H1 (cell line): ENCODE results near the gene SKAP2. TPM values are rescaled to one million over a fixed set of nuclear protein-coding genes. Genes with fewer than 3 reads are reported as not detected.

Experiments
- CTCF ChIA-PET: fragments of 300-600 bp; sonication (Branson Sonifier 250); formaldehyde crosslinking; loops from one replicate; lab custom pipeline; 2021; ENCODE audit not compliant: partially characterized antibody; lab: Charles Lee
- POLR2A ChIA-PET: fragments of 300-600 bp; sonication (Branson Sonifier 250); formaldehyde crosslinking; loops from one replicate; lab custom pipeline; 2021; ENCODE audit warnings: inconsistent platforms; ENCODE audit not compliant: partially characterized antibody; lab: Charles Lee
- DNase-seq, 2 experiments: peaks; one replicate each; pipeline versions ENCODE4 v3.0.0 to v3.0.0-alpha.2; 2010 to 2022; ENCODE audit warnings: low spot score in 2 of 2, low read depth in 1 of 2, mixed read lengths in 1 of 2
- FAIRE-seq: peaks from 2 replicates; lab custom pipeline; 2011; peaks lifted over from hg19 to GRCh38; lab: Jason Lieb, UNC
- H2AFZ ChIP-seq: 2 replicates; pipeline ENCODE4 v1.8.1; 2012; ENCODE audit warnings: low read length, inconsistent platforms
- H2AK5ac ChIP-seq: 2 replicates; pipeline ENCODE4 v1.6.1; 2013; ENCODE audit warnings: low read depth, low read length
- H2BK120ac ChIP-seq: replicated peaks from 2 replicates; pipeline ENCODE3; 2013; ENCODE audit warnings: low read depth, low read length, inconsistent platforms
- H2BK12ac ChIP-seq: 2 replicates; pipeline ENCODE4 v1.6.1; 2013; ENCODE audit warnings: low read depth, low read length
- H2BK15ac ChIP-seq: 2 replicates; pipeline ENCODE4 v1.6.1; 2013; ENCODE audit warnings: low read length
- H2BK20ac ChIP-seq: 2 replicates; pipeline ENCODE4 v1.6.1; 2013; ENCODE audit warnings: low read length
- H2BK5ac ChIP-seq: 2 replicates; pipeline ENCODE4 v1.6.1; 2013; ENCODE audit warnings: low read depth, low read length
- H3K14ac ChIP-seq: 2 replicates; pipeline ENCODE4 v1.6.1; 2013; ENCODE audit warnings: inconsistent platforms; ENCODE audit not compliant: insufficient read length
- H3K18ac ChIP-seq: 2 replicates; pipeline ENCODE4 v1.6.1; 2013; ENCODE audit warnings: low read length; ENCODE audit errors: extremely low read depth
- H3K23ac ChIP-seq: 2 replicates; pipeline ENCODE4 v1.6.1; 2013; ENCODE audit warnings: inconsistent platforms; ENCODE audit not compliant: insufficient read length
- H3K23me2 ChIP-seq: 2 replicates; pipeline ENCODE4 v1.6.1; 2013; ENCODE audit warnings: low read depth, low read length
- H3K27ac ChIP-seq: 2 replicates; pipeline ENCODE4 v1.6.1; 2011; ENCODE audit warnings: low read depth, low read length, inconsistent platforms
- H3K27me3 ChIP-seq, 4 experiments: replicated peaks in 1 of 4; 1 replicate in 1 of 4; 2 replicates in 3 of 4; pipeline versions ENCODE4 v1.6.1 to v1.8.1; 2011 to 2013; ENCODE audit warnings: low read length in 3 of 4, mild to moderate bottlenecking in 3 of 4, inconsistent platforms in 2 of 4, mixed read lengths in 2 of 4, moderate library complexity in 1 of 4; ENCODE audit not compliant: control insufficient read depth in 3 of 4, insufficient read depth in 3 of 4; ENCODE audit errors: extremely low read depth in 1 of 4
- H3K36me3 ChIP-seq, 4 experiments: 2 replicates each; pipeline versions ENCODE4 v1.6.1 to v1.8.1; 2011 to 2013; ENCODE audit warnings: mild to moderate bottlenecking in 4 of 4, low read length in 3 of 4, moderate library complexity in 2 of 4, control low read depth in 1 of 4, inconsistent platforms in 1 of 4; ENCODE audit not compliant: insufficient read depth in 4 of 4, control insufficient read depth in 2 of 4
- H3K4ac ChIP-seq: replicated peaks from 2 replicates; pipeline ENCODE3; 2013; ENCODE audit warnings: low read length, low read depth, mixed read lengths, inconsistent platforms; ENCODE audit not compliant: insufficient read length
- H3K4me1 ChIP-seq, 4 experiments: replicated peaks in 1 of 4; 1 replicate in 1 of 4; 2 replicates in 3 of 4; pipeline versions ENCODE4 v1.6.1 to v1.8.1; 2011 to 2013; ENCODE audit warnings: low read length in 3 of 4, inconsistent platforms in 2 of 4, mixed read lengths in 1 of 4; ENCODE audit not compliant: insufficient read depth in 4 of 4, control insufficient read depth in 3 of 4
- H3K4me2 ChIP-seq, 2 experiments: 2 replicates each; pipeline versions ENCODE4 v1.6.1 to v1.8.1; 2011 to 2013; ENCODE audit warnings: low read depth in 2 of 2, low read length in 2 of 2, control low read depth in 1 of 2, inconsistent platforms in 1 of 2, mild to moderate bottlenecking in 1 of 2; ENCODE audit not compliant: insufficient read depth in 1 of 2
- H3K4me3 ChIP-seq, 4 experiments: fragments of 200-600, 300-600 bp in 1 of 4; sonication (generic), shearing (Covaris generic), sonication (Bioruptor Twin) in 1 of 4; 2 replicates each; pipeline versions ENCODE4 v1.5.1 to v1.8.1; 2011 to 2016; ENCODE audit warnings: low read length in 4 of 4, low read depth in 3 of 4, control low read depth in 2 of 4, inconsistent platforms in 2 of 4, mild to moderate bottlenecking in 2 of 4, mixed read lengths in 1 of 4, moderate library complexity in 1 of 4; ENCODE audit not compliant: insufficient read depth in 2 of 4; ENCODE audit errors: extremely low read depth in 1 of 4
- H3K56ac ChIP-seq: replicated peaks from 2 replicates; pipeline ENCODE3; 2013; ENCODE audit warnings: low read depth, mild to moderate bottlenecking, mixed read lengths, low read length, inconsistent platforms; ENCODE audit not compliant: insufficient read length
- H3K79me1 ChIP-seq: 2 replicates; pipeline ENCODE4 v1.6.1; 2013; ENCODE audit warnings: low read depth, low read length, control low read depth
- H3K79me2 ChIP-seq, 2 experiments: 2 replicates each; pipeline versions ENCODE4 v1.6.1 to v1.8.1; 2012 to 2013; ENCODE audit warnings: low read length in 2 of 2, mild to moderate bottlenecking in 2 of 2, inconsistent platforms in 1 of 2; ENCODE audit not compliant: insufficient read depth in 2 of 2, control insufficient read depth in 1 of 2
- H3K9ac ChIP-seq, 4 experiments: replicated peaks in 1 of 4; 1 replicate in 1 of 4; 2 replicates in 3 of 4; pipeline versions ENCODE4 v1.6.1 to v1.8.1; 2011 to 2013; ENCODE audit warnings: low read depth in 3 of 4, low read length in 3 of 4, control low read depth in 2 of 4, mild to moderate bottlenecking in 2 of 4, moderate library complexity in 2 of 4, inconsistent platforms in 1 of 4; ENCODE audit errors: extremely low read depth in 1 of 4
- H3K9me3 ChIP-seq, 2 experiments: 2 replicates each; pipeline versions ENCODE4 v1.6.1 to v1.8.1; 2012 to 2013; ENCODE audit warnings: mild to moderate bottlenecking in 2 of 2, moderate library complexity in 2 of 2, control low read depth in 1 of 2, inconsistent platforms in 1 of 2, low read depth in 1 of 2, low read length in 1 of 2, mixed read lengths in 1 of 2; ENCODE audit not compliant: insufficient read depth in 2 of 2
- H4K20me1 ChIP-seq, 2 experiments: replicated peaks in 1 of 2; 2 replicates each; pipeline versions ENCODE3 to v1.8.1; 2011 to 2013; ENCODE audit warnings: inconsistent platforms in 2 of 2, low read length in 2 of 2, mild to moderate bottlenecking in 1 of 2; ENCODE audit not compliant: insufficient read depth in 2 of 2, control insufficient read depth in 1 of 2
- H4K5ac ChIP-seq: 2 replicates; pipeline ENCODE4 v1.6.1; 2013; ENCODE audit warnings: low read length, low read depth, mixed read lengths, inconsistent platforms; ENCODE audit not compliant: insufficient read length
- H4K8ac ChIP-seq: 2 replicates; pipeline ENCODE4 v1.8.0; 2013; ENCODE audit warnings: mild to moderate bottlenecking, moderate library complexity, low read length, inconsistent platforms; ENCODE audit not compliant: insufficient read depth; ENCODE audit errors: extremely low read depth
- H4K91ac ChIP-seq: replicated peaks from 2 replicates; pipeline ENCODE3; 2013; ENCODE audit warnings: low read length, mixed read lengths, inconsistent platforms; ENCODE audit not compliant: insufficient read length
- CBX8 ChIP-seq: fragments of 300-800, 300-1000 bp; sonication (generic); IDR thresholded peaks from 2 replicates; pipeline ENCODE4 v1.7.1; 2016; ENCODE audit warnings: low read depth, low read length, borderline replicate concordance
- FOSL1 ChIP-seq: IDR thresholded peaks from 2 replicates; pipeline ENCODE4 v1.6.1; 2011; ENCODE audit warnings: mild to moderate bottlenecking, low read depth, low read length, moderate library complexity; ENCODE audit not compliant: insufficient read depth
- HDAC6 ChIP-seq: IDR thresholded peaks from one replicate; pipeline ENCODE4 v1.7.1; 2012; ENCODE audit warnings: low read depth, mild to moderate bottlenecking, inconsistent platforms, low read length, moderate library complexity
- KDM4A ChIP-seq: IDR thresholded peaks from one replicate; pipeline ENCODE4 v1.7.1; 2012; ENCODE audit warnings: low read depth, mild to moderate bottlenecking, moderate library complexity, low read length, inconsistent platforms; ENCODE audit not compliant: severe bottlenecking
- MAFK ChIP-seq: IDR thresholded peaks from 2 replicates; pipeline ENCODE4 v1.6.1; 2012; ENCODE audit warnings: low read depth, mild to moderate bottlenecking, improper control_type of control experiment, low read length
- POLR2AphosphoS5 ChIP-seq: IDR thresholded peaks from 2 replicates; pipeline ENCODE4 v1.6.1; 2011; ENCODE audit warnings: low read depth, low read length
- RNF2 ChIP-seq: fragments of 200-900, 300-1000 bp; sonication (generic); IDR thresholded peaks from 2 replicates; pipeline ENCODE4 v1.7.1; 2016; ENCODE audit warnings: borderline replicate concordance, low read depth, mild to moderate bottlenecking, antibody characterized with exemption, low read length; ENCODE audit not compliant: poor library complexity, severe bottlenecking; ENCODE audit errors: missing control alignments
- RXRA ChIP-seq: IDR thresholded peaks from 2 replicates; pipeline ENCODE4 v1.6.1; 2011; ENCODE audit warnings: low read depth, mild to moderate bottlenecking, low read length, moderate library complexity; ENCODE audit not compliant: insufficient read depth
- SIN3A ChIP-seq, 2 experiments: IDR thresholded peaks in 1 of 2; conservative IDR thresholded peaks in 1 of 2; 2 replicates each; pipeline ENCODE4 v1.6.1; 2011 to 2012; ENCODE audit warnings: low read length in 2 of 2, improper control_type of control experiment in 1 of 2, low read depth in 1 of 2, mild to moderate bottlenecking in 1 of 2
- SIRT6 ChIP-seq: IDR thresholded peaks from one replicate; pipeline ENCODE4 v1.7.1; 2012; ENCODE audit warnings: low read length, inconsistent platforms
- SRF ChIP-seq: IDR thresholded peaks from 2 replicates; pipeline ENCODE4 v1.6.1; 2011; ENCODE audit warnings: mild to moderate bottlenecking, low read depth, low read length, moderate library complexity
- TAF7 ChIP-seq: optimal IDR thresholded peaks from 2 replicates; pipeline ENCODE3; 2011; ENCODE audit warnings: low read depth, mild to moderate bottlenecking, inconsistent platforms, low read length, moderate library complexity, borderline replicate concordance
- TEAD4 ChIP-seq: IDR thresholded peaks from 2 replicates; pipeline ENCODE4 v1.6.1; 2012; ENCODE audit warnings: low read depth, low read length, inconsistent platforms, mixed read lengths
- WGBS, 2 experiments: shearing (Covaris generic) in 1 of 2; methylation state at CpG; one replicate each; pipeline versions ENCODE4 v1.1.6 to v1.1.7; 2013 to 2015; ENCODE audit warnings: low lambda C conversion rate in 2 of 2, mixed read lengths in 2 of 2, inconsistent platforms in 1 of 2, low coverage in 1 of 2, missing lambda C conversion rate in 1 of 2; ENCODE audit not compliant: insufficient replicate concordance in 2 of 2, insufficient coverage in 1 of 2, insufficient read length in 1 of 2; ENCODE audit errors: extremely low coverage in 1 of 2, missing lambda C conversion rate in 1 of 2; 5-methylcytosine and 5-hydroxymethylcytosine counted together
- polyA plus RNA-seq, 7 experiments: library from polyadenylated mRNA; depleted of rRNA in 3 of 7; stranded (reverse) in 5 of 7; unstranded in 2 of 7; fragments of >200 nt in 5 of 7; fragments of 200-250 nt in 2 of 7; gene quantifications; 1 replicate in 5 of 7; 2 replicates in 1 of 7; 4 replicates in 1 of 7; pipeline versions ENCODE4 v1.2.1 to v1.2.3, GENCODE V29; 2011 to 2013; ENCODE audit warnings: missing spikeins in 2 of 7, mixed read lengths in 2 of 7
- total RNA-seq: library from RNA; stranded (reverse); fragmentation: NEBNext Ultra II Directional; extraction: Animal tissue kit (Norgen Biotek cat#: 25700); gene quantifications from 2 replicates; pipeline ENCODE4 v1.2.1, GENCODE V29; 2021

Gene SKAP2
- total and polyA plus RNA-seq, 2 of the 8 experiments (the other 6 are each of a cell fraction or from before 2014, with no cell fraction given) = 0.53 to 5.1 TPM

DNA sequence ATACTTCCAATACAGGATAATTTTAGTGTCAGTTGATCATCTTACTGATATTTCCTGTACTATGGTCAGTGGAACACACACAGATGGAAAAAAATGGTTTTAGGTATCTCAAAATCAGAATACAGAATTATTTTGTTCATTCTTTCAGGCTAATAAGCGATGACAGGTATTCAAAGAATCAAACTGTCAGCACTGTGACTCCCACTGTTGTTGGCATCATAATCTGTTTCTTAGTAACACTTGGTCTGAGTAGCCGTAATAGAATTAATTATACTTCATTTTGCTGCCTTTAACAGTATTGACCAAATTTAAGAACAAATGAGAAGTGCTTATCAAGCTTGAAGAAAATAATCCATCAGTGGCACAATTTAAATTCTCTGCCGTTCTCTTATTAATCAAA lies 215.0 kb downstream of the SKAP2 start:
- Histone ChIP-seq H3K23ac (no peak overlapping the region), H4K20me1 (no peaks in the 10 kb centered on the region), H2BK12ac (no peak overlapping the region), H3K27ac (no peak overlapping the region), H2AK5ac (no peak overlapping the region), H2BK120ac (no peak overlapping the region), H3K9me3 (no peaks in the 10 kb centered on the region), H3K79me1 (no peaks in the 10 kb centered on the region), H2BK5ac (no peak overlapping the region), H3K9ac (no peak overlapping the region), H3K4me3 (no peak overlapping the region), H3K23me2 (no peaks in the 10 kb centered on the region), H2AFZ (no peak overlapping the region), H2BK15ac (no peak overlapping the region), H3K56ac (no peak overlapping the region), H3K14ac (no peak overlapping the region), H3K79me2 (no peaks in the 10 kb centered on the region), H3K36me3 (no peaks in the 10 kb centered on the region), H4K91ac (no peak overlapping the region), H3K4ac (no peak overlapping the region), H4K8ac (no peak overlapping the region), H3K4me2 (no peak overlapping the region), H2BK20ac (no peak overlapping the region), H3K18ac (no peak overlapping the region), H3K27me3 (no peaks in the 10 kb centered on the region), H3K4me1 (peaks cover 0 to 3% (median 0%) of the 10 kb centered on the region in 4 experiments; a peak in 4 of 7 replicates), H4K5ac (no peak overlapping the region)
- CTCF ChIA-PET = interaction anchor here (0.7 to 1.6 kb wide), 2 partner anchors 18 to 28 kb away, joined by 3 to 4 read pairs; no protein-coding TSS in a partner anchor
- WGBS, 2 experiments = 81% methylated on average over 3 of the region's 3 CpGs; no CpG with 5 or more reads in 1 of the 2 experiments
- POLR2A ChIA-PET = no interaction called here
- DNase-seq = no peak
- FAIRE-seq = no peak
- no peak for TF ChIP-seq FOSL1
- TF ChIP-seq KDM4A = no peak
- no peak for TF ChIP-seq RNF2
- TF ChIP-seq MAFK = no peak
- TF ChIP-seq SRF = no peak
- no peak for TF ChIP-seq POLR2AphosphoS5
- TF ChIP-seq TEAD4 = no peak
- no peak for TF ChIP-seq SIN3A (conservative IDR thresholded peaks at IDR 0.05 in 1 of 2, IDR thresholded peaks at IDR 0.05 in 1 of 2; ENCODE audit: low read depth in 1 of 2, low read length in 2 of 2)
- no peak for TF ChIP-seq TAF7
- no peak for TF ChIP-seq HDAC6
- TF ChIP-seq RXRA = no peak
- TF ChIP-seq CBX8 = no peak
- TF ChIP-seq SIRT6 = no peak
